ENCODE results near the gene NAALADL1. TPM values are rescaled to one million over a fixed set of nuclear protein-coding genes. Genes with fewer than 3 reads are reported as not detected.

The NAALADL1 gene
- total RNA-seq, 6 experiments from 2014 or later = 0.83 to 3.5 (median 1.4) TPM

DNA sequence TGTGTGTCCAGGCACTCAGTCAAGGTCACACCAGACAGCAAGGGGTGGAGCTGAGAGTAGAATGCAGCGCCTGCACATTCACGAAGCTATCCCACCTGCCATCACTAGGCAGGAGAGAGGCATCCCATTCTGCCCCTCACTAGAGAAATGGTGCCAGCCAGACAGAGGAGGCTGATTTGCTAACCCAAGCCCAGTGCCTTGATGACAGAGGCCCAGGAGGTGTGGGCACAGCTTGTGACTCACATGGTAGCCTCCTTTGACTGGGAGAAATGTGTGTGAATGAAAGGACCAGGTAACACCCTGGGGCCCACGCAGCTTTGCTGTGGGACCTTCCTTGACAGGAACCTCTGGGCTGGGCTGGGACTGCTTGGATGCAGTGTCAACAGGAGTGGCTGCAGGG lies 5.2 kb upstream of the NAALADL1 start:
- no peak overlapping the region for H3K27ac ChIP-seq
- no peak for ATAC-seq
- H3K36me3 ChIP-seq = no peaks in the 10 kb centered on the region
- H3K4me3 ChIP-seq = no peak overlapping the region
- H3K4me1 ChIP-seq = no peaks in the 10 kb centered on the region
- intact Hi-C loops (cut with DNase I) = no loop called here
- H3K9me3 ChIP-seq = no peaks in the 10 kb centered on the region
- TF ChIP-seq, protein P1, sequence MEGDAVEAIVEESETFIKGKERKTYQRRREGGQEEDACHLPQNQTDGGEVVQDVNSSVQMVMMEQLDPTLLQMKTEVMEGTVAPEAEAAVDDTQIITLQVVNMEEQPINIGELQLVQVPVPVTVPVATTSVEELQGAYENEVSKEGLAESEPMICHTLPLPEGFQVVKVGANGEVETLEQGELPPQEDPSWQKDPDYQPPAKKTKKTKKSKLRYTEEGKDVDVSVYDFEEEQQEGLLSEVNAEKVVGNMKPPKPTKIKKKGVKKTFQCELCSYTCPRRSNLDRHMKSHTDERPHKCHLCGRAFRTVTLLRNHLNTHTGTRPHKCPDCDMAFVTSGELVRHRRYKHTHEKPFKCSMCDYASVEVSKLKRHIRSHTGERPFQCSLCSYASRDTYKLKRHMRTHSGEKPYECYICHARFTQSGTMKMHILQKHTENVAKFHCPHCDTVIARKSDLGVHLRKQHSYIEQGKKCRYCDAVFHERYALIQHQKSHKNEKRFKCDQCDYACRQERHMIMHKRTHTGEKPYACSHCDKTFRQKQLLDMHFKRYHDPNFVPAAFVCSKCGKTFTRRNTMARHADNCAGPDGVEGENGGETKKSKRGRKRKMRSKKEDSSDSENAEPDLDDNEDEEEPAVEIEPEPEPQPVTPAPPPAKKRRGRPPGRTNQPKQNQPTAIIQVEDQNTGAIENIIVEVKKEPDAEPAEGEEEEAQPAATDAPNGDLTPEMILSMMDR (IDR thresholded peaks at IDR 0.05) = no peak
- no peak for TF ChIP-seq POLR2A (IDR thresholded peaks at IDR 0.05)
- no peak for DNase-seq
- H3K27me3 ChIP-seq = no peaks in the 10 kb centered on the region
- no CpG with 5 or more reads among the region's 3 CpGs for WGBS (ENCODE audit: insufficient coverage, low coverage, low lambda C conversion rate, missing lambda C conversion rate)

DNA sequence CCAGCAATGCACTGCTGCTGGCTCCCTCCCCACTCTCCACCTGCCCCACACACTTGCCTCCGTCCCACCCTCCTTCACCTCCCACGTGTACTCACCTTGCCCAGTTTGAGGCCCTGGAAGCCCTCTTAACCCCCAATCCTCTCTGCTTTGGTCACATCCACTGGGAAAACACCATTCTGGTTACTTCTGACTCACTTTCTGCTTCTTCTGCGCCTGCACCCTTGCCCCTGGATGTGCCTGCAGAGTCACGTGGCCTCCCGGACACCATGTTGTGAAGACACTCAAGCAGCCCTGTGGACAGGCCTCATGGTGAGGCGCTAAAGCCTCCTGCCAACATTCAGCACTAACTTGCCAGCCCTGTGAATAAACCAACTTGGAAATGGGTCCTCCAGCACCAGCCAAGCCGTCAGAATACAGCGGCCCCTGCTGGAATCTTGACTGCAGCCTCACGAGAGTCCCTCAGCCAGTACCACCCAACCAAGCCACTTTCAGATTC lies 2.6 kb upstream of the NAALADL1 start:
- TF ChIP-seq, protein P1 (IDR thresholded peaks at IDR 0.05) = no peak
- TF ChIP-seq POLR2A (IDR thresholded peaks at IDR 0.05) = no peak
- Histone ChIP-seq H3K4me1 (no peaks in the 10 kb centered on the region), H3K27ac (no peak overlapping the region), H3K9me3 (no peaks in the 10 kb centered on the region), H3K27me3 (no peaks in the 10 kb centered on the region), H3K36me3 (no peaks in the 10 kb centered on the region), H3K4me3 (no peak overlapping the region)
- DNase-seq (no peak), ATAC-seq (peak in 1 of 4 donors; percentile 24)
- intact Hi-C loops (cut with DNase I) = no loop called here
- 74% methylated on average over 8 of the region's 9 CpGs for WGBS (ENCODE audit: insufficient coverage, low coverage, low lambda C conversion rate, missing lambda C conversion rate)

DNA sequence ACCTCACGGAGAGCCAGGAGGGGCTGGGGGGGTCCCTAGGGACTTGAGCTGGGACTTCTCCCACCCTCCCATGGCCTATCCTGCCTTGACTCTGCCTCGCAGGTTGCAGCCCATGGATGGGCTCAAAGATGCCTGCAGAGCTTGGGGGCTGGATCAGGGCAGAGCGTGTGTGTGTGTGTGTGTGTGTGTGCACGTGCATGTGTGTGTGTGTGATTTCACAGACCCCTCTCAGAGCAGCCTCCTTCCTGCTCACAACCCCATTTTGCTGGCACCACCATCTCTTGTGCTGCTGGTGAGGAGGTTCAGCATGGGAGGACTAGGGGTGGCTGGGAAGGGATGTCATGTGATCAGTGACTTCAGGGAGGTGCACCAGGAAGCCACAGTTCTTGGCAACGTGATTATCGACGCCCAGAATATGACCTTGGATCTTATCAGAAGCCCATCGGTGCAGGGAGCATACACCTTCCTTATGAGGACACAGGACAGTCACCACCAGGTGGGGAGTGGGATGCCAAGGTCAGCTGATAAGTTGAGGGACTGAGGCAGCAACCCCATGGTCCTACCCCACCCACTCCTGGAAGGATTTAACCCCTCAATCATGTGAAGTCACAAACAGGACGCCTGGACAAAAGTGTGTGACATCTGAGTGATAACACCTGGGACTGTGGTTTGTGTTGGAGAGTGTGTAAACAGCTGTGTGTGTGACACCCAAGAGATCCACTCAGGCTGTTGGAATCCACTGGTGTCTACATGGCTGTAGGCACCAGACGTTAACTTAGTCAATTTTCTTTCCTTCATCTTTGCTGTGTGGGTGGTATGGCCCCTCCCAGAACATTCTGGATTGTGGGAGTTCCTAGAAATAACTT lies 1.8 kb upstream of the NAALADL1 start:
- Histone ChIP-seq H3K9me3 (no peaks in the 10 kb centered on the region), H3K4me3 (no peak overlapping the region), H3K27me3 (no peaks in the 10 kb centered on the region), H3K4me1 (no peaks in the 10 kb centered on the region), H3K36me3 (no peaks in the 10 kb centered on the region), H3K27ac (no peak overlapping the region)
- 37% methylated on average over 3 of the region's 10 CpGs for WGBS (ENCODE audit: insufficient coverage, low coverage, low lambda C conversion rate, missing lambda C conversion rate)
- DNase-seq = no peak
- no peak for ATAC-seq
- intact Hi-C loops (cut with DNase I) = no loop called here
- TF ChIP-seq POLR2A (IDR thresholded peaks at IDR 0.05) = no peak
- TF ChIP-seq, protein P1 (IDR thresholded peaks at IDR 0.05) = no peak

DNA sequence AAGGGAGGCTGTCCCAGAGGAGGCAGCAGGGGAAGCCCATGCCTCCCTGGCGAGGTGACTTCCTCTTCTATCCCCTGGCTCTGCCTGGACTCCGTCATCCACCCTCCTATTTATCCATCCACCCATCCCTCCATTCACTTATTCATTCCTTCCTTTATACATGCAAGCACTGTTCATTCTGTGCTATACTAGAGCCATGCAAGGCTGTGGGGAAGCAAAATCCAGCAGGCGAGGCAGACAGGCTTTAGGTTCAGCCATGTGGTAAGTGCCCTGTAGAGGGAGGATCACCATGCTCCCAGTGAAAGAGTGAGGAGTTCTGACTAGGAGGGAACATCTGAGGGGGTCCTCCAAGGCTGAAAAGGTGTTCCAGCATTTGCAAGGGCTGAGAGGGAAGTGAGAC lies 1.2 kb upstream of the NAALADL1 start:
- no peaks in the 10 kb centered on the region for H3K4me1 ChIP-seq
- H3K4me3 ChIP-seq = no peak overlapping the region
- 64% methylated on average over 3 of the region's 3 CpGs for WGBS (ENCODE audit: insufficient coverage, low coverage, low lambda C conversion rate, missing lambda C conversion rate)
- H3K27me3 ChIP-seq = no peaks in the 10 kb centered on the region
- no peaks in the 10 kb centered on the region for H3K9me3 ChIP-seq
- TF ChIP-seq POLR2A (IDR thresholded peaks at IDR 0.05) = no peak
- TF ChIP-seq, protein P1 (IDR thresholded peaks at IDR 0.05) = no peak
- intact Hi-C loops (cut with DNase I) = no loop called here
- H3K27ac ChIP-seq = no peak overlapping the region
- H3K36me3 ChIP-seq = no peaks in the 10 kb centered on the region
- no peak for DNase-seq
- no peak for ATAC-seq
